H1 (cell line): ENCODE results near the gene PPBP. TPM values are rescaled to one million over a fixed set of nuclear protein-coding genes. Genes with fewer than 3 reads are reported as not detected.

Experiments used
- CEBPB ChIP-seq: IDR thresholded peaks from 2 replicates; pipeline ENCODE4 v1.6.1; 2012; ENCODE audit warnings: low read depth, low read length
- CHD2 ChIP-seq: IDR thresholded peaks from 2 replicates; pipeline ENCODE4 v1.6.1; 2012; ENCODE audit warnings: low read length, improper control_type of control experiment
- CREB1 ChIP-seq: IDR thresholded peaks from 2 replicates; pipeline ENCODE4 v1.6.1; 2012; ENCODE audit warnings: inconsistent platforms
- CTCF ChIP-seq, 3 experiments: IDR thresholded peaks; 1 replicate in 2 of 3; 2 replicates in 1 of 3; pipeline versions ENCODE4 v1.5.1 to v1.6.1; 2011; ENCODE audit warnings: low read length in 3 of 3, mild to moderate bottlenecking in 3 of 3, inconsistent platforms in 2 of 3, low read depth in 1 of 3, moderate library complexity in 1 of 3; ENCODE audit not compliant: insufficient read depth in 1 of 3; ENCODE audit errors: control extremely low read depth in 1 of 3
- JUN ChIP-seq: IDR thresholded peaks from 2 replicates; pipeline ENCODE4 v1.6.1; 2011; ENCODE audit warnings: low read depth, mild to moderate bottlenecking, improper control_type of control experiment, low read length
- RNF2 ChIP-seq: fragments of 200-900, 300-1000 bp; sonication (generic); IDR thresholded peaks from 2 replicates; pipeline ENCODE4 v1.7.1; 2016; ENCODE audit warnings: borderline replicate concordance, low read depth, mild to moderate bottlenecking, antibody characterized with exemption, low read length; ENCODE audit not compliant: poor library complexity, severe bottlenecking; ENCODE audit errors: missing control alignments
- SRF ChIP-seq: IDR thresholded peaks from 2 replicates; pipeline ENCODE4 v1.6.1; 2011; ENCODE audit warnings: mild to moderate bottlenecking, low read depth, low read length, moderate library complexity
- ZNF274 ChIP-seq: IDR thresholded peaks from 2 replicates; pipeline ENCODE4 v1.7.0; 2012; ENCODE audit warnings: low read length, borderline replicate concordance; ENCODE audit errors: extremely low read depth
- polyA plus RNA-seq, 7 experiments: library from polyadenylated mRNA; depleted of rRNA in 3 of 7; stranded (reverse) in 5 of 7; unstranded in 2 of 7; fragments of >200 nt in 5 of 7; fragments of 200-250 nt in 2 of 7; gene quantifications; 1 replicate in 5 of 7; 2 replicates in 1 of 7; 4 replicates in 1 of 7; pipeline versions ENCODE4 v1.2.1 to v1.2.3, GENCODE V29; 2011 to 2013; ENCODE audit warnings: missing spikeins in 2 of 7, mixed read lengths in 2 of 7
- total RNA-seq: library from RNA; stranded (reverse); fragmentation: NEBNext Ultra II Directional; extraction: Animal tissue kit (Norgen Biotek cat#: 25700); gene quantifications from 2 replicates; pipeline ENCODE4 v1.2.1, GENCODE V29; 2021
- TF ChIP-seq, protein P1 (sequence below): fragments of 300-600 bp; sonication (generic); IDR thresholded peaks from 2 replicates; pipeline ENCODE4 v1.7.1; 2012; ENCODE audit warnings: low read length, moderate library complexity, mild to moderate bottlenecking, inconsistent platforms; ENCODE audit not compliant: insufficient replicate concordance

Gene PPBP
- total and polyA plus RNA-seq, 2 of the 8 experiments (the other 6 are each of a cell fraction or from before 2014, with no cell fraction given): 0.18 to 0.43 TPM

GRCh38 chr4:73988061-73988460 is at the start of gene PPBP (continued):
- TF ChIP-seq, protein P1, sequence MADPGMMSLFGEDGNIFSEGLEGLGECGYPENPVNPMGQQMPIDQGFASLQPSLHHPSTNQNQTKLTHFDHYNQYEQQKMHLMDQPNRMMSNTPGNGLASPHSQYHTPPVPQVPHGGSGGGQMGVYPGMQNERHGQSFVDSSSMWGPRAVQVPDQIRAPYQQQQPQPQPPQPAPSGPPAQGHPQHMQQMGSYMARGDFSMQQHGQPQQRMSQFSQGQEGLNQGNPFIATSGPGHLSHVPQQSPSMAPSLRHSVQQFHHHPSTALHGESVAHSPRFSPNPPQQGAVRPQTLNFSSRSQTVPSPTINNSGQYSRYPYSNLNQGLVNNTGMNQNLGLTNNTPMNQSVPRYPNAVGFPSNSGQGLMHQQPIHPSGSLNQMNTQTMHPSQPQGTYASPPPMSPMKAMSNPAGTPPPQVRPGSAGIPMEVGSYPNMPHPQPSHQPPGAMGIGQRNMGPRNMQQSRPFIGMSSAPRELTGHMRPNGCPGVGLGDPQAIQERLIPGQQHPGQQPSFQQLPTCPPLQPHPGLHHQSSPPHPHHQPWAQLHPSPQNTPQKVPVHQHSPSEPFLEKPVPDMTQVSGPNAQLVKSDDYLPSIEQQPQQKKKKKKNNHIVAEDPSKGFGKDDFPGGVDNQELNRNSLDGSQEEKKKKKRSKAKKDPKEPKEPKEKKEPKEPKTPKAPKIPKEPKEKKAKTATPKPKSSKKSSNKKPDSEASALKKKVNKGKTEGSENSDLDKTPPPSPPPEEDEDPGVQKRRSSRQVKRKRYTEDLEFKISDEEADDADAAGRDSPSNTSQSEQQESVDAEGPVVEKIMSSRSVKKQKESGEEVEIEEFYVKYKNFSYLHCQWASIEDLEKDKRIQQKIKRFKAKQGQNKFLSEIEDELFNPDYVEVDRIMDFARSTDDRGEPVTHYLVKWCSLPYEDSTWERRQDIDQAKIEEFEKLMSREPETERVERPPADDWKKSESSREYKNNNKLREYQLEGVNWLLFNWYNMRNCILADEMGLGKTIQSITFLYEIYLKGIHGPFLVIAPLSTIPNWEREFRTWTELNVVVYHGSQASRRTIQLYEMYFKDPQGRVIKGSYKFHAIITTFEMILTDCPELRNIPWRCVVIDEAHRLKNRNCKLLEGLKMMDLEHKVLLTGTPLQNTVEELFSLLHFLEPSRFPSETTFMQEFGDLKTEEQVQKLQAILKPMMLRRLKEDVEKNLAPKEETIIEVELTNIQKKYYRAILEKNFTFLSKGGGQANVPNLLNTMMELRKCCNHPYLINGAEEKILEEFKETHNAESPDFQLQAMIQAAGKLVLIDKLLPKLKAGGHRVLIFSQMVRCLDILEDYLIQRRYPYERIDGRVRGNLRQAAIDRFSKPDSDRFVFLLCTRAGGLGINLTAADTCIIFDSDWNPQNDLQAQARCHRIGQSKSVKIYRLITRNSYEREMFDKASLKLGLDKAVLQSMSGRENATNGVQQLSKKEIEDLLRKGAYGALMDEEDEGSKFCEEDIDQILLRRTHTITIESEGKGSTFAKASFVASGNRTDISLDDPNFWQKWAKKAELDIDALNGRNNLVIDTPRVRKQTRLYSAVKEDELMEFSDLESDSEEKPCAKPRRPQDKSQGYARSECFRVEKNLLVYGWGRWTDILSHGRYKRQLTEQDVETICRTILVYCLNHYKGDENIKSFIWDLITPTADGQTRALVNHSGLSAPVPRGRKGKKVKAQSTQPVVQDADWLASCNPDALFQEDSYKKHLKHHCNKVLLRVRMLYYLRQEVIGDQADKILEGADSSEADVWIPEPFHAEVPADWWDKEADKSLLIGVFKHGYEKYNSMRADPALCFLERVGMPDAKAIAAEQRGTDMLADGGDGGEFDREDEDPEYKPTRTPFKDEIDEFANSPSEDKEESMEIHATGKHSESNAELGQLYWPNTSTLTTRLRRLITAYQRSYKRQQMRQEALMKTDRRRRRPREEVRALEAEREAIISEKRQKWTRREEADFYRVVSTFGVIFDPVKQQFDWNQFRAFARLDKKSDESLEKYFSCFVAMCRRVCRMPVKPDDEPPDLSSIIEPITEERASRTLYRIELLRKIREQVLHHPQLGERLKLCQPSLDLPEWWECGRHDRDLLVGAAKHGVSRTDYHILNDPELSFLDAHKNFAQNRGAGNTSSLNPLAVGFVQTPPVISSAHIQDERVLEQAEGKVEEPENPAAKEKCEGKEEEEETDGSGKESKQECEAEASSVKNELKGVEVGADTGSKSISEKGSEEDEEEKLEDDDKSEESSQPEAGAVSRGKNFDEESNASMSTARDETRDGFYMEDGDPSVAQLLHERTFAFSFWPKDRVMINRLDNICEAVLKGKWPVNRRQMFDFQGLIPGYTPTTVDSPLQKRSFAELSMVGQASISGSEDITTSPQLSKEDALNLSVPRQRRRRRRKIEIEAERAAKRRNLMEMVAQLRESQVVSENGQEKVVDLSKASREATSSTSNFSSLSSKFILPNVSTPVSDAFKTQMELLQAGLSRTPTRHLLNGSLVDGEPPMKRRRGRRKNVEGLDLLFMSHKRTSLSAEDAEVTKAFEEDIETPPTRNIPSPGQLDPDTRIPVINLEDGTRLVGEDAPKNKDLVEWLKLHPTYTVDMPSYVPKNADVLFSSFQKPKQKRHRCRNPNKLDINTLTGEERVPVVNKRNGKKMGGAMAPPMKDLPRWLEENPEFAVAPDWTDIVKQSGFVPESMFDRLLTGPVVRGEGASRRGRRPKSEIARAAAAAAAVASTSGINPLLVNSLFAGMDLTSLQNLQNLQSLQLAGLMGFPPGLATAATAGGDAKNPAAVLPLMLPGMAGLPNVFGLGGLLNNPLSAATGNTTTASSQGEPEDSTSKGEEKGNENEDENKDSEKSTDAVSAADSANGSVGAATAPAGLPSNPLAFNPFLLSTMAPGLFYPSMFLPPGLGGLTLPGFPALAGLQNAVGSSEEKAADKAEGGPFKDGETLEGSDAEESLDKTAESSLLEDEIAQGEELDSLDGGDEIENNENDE: no peak
- no peak for TF ChIP-seq ZNF274
- no peak for TF ChIP-seq RNF2
- no peak for TF ChIP-seq SRF
- TF ChIP-seq JUN: no peak
- no peak for TF ChIP-seq CTCF (IDR thresholded peaks at IDR 0.05; ENCODE audit: control extremely low read depth in 1 of 3, insufficient read depth in 1 of 3, low read depth in 1 of 3, low read length in 3 of 3)
- no peak for TF ChIP-seq CREB1
- no peak for TF ChIP-seq CHD2
- no peak for TF ChIP-seq CEBPB
